ENCODE data around the gene TAF8.

TAF8 gene

DNA sequence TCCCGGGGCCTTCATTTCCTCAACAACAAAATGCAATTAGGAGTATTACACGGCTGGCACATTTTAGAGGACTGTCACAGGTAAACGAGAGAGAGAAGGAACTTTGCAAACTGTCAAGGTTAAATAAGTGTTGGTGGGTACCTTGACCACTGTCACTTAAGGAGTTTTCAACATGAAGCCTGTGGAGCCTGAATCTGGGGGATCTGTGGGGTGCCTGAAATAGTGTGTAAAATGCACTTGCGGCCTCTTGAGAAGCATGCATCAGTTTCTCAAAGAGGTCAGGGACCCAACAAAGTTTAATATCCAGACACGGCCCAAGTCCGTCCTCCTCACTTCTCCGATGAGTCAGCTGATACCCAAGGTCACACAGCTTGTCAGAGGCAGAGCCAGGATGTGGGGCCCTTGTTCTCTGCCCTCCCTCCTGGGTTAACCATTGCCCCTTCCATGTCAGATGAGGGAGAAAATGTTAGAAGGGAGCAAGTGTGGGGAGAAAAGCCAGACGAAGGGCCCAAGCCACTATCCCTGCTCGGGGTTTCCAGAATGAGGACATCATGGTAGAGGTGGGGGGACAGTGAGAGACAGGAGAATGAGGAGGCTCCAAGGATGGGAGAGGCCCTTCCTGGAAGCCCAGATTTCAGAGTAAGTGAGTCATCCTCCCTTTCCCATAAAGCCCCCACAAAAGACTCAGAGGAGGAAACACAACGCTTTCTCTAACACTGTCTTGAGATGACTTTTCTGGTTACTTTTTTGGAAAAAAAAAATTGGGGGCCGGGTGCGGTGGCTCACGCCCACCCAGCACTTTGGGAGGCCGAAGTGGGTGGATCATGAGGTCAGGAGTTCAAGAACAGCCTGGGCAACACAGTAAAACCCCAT, 49.9 kb downstream of the TAF8 start:
- no peak for DNase-seq

DNA sequence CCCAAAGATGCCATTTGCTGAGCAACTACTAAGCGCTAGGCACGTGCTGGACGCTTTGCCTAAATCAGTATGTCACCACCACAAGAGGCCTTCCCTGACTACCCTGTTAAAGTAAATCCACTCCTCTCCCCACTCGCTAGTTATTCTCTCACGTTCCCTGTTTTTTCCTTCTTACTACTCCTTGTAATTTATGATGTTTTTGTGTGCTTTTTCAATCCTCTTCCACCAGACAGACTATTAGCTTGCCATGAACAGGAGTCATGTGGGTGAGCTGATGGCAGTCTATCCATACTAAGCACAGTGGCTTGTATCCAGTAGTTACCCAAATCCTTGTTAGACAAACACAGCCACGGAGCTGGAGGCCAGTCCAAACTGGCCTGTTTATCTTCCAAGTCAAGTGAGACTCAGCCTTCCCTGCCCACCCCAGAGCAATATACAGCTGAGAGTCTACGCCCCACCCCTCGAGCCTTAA, 50.9 kb downstream of the TAF8 start:
- no peak for DNase-seq

DNA sequence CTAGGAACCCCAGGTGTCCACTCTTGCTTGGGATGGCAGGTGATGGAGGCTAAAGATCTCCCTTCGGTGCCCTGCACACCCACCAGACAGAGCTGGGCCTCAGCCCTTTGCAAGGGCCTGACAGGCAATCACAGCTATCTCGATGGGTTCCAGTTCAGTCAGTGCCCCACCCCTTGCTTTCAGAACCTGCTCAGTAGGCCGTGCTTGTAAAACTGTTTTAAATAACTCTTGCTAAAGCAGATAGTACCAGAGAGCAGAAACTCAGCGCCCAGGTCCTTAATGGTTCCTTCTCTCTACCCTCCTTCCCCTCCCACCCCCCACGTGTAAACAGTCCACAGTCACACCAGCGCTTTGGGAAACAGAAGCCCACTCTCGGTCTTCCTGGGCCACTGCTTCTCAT, 52.9 kb downstream of the TAF8 start:
- DNase-seq: no peak

DNA sequence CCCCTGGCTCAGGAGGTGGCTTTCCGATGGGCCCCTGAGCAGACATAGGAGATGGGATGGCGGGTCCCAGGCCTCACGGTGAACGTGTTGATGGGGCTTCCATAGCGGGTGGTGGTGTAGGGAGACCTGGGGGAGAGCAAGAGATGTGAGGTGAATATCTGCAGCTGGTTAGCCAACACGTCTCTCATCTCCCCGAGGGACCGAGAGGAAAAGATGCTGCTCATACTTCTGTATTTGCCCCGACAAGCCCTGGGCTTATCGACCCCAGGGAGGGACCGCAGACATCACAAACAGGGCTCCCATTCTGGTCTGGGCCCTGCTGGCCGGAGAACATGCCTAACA, 53.4 kb downstream of the TAF8 start:
- DNase-seq: no peak

DNA sequence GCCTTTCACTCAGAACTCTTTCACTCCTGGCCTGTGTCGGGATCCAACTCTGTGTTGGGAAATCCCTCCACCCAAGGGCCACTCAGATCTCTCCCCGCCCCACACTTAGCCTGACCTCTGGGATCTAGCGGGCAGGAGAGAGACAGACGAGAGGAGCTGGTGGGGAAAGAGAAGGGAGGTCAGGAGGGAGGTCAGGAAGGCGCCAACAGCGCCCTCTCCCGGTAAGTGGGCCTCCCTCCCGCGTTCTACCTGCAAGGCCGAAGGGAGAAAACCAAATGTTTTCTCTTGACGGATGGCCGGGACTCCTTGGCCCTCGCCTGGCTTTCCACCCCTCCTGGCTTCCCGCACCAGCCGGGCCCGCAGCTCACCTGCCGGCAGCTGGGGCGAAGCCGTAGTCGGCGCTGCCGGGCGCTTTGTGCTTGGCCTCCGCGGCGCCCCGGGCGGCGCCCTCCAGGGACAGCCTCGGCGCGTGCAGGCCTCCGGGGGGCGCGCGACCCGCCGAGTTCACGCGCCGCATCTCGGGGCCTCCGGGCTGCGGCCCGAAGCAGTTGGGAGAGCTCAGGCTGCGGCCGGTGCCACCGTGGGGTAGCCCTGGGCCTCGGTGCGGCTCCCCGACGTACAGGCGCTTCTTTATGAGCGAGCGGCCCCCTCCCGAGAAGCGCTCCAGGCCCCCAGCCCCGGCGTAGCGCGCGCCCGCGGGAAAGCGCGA, 53.9 kb downstream of the TAF8 start:
- DNase-seq: peak; percentile 72

DNA sequence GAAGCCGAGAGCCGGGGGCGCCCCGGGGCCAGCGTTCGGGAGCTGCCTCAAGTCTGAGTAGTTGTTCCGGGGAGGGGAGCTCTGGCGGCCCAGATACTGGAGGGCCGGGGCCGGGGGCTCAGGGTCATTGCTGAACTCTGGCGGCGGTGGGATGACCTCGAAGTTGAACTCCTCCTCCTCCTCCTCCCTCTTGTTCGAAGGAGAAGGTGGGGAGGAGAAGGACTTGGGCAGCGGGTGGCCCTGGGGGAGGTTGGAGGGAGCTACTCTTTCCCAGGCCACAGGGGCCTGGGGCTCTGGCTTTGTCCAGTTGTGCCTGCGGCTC, 54.4 kb downstream of the TAF8 start:
- no peak for DNase-seq

DNA sequence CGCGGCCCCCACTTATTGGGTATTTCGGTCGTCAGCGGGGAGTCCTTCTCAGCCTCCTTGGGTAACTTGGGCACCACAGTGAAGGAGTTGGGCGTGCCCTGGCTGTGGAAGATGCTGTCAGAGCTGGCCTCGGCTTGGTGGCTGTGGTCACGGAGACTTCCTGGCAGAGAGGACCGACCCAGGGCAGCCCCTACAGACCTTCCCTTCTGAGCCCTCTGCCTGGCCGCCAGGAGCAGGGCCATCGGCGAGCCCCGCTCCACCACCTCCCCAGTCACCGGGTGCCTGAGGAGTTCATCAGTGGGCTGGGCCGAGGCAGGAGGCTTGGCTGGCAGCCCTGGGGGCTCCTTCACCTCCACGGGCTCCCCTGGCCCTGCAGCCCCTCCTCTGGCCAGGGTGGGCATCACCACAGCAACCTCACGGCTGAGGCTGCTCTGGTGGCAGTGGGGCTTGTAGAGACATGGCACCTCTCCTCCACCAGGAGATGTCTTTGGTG, 54.9 kb downstream of the TAF8 start:
- DNase-seq: no peak

DNA sequence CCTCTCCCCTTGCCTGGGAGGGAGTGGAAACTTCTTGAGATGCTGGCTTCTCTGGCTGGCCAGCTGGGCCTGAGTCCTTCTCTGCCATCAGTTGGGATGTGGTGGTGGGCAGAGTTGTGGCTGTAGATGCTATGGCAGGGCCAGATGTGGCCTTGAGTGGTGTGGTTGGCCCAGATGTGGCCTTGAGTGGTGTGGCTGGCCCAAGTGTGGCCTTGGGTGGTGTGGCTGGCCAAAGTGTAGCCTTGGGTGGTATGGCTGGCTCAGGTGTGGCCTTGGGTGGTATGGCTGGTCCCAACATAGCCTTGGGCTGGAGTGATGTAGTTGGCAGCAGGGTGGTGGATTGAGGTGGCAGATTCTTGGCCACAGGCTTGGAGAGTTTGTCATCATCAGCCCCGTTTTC, 55.4 kb downstream of the TAF8 start:
- DNase-seq: no peak

DNA sequence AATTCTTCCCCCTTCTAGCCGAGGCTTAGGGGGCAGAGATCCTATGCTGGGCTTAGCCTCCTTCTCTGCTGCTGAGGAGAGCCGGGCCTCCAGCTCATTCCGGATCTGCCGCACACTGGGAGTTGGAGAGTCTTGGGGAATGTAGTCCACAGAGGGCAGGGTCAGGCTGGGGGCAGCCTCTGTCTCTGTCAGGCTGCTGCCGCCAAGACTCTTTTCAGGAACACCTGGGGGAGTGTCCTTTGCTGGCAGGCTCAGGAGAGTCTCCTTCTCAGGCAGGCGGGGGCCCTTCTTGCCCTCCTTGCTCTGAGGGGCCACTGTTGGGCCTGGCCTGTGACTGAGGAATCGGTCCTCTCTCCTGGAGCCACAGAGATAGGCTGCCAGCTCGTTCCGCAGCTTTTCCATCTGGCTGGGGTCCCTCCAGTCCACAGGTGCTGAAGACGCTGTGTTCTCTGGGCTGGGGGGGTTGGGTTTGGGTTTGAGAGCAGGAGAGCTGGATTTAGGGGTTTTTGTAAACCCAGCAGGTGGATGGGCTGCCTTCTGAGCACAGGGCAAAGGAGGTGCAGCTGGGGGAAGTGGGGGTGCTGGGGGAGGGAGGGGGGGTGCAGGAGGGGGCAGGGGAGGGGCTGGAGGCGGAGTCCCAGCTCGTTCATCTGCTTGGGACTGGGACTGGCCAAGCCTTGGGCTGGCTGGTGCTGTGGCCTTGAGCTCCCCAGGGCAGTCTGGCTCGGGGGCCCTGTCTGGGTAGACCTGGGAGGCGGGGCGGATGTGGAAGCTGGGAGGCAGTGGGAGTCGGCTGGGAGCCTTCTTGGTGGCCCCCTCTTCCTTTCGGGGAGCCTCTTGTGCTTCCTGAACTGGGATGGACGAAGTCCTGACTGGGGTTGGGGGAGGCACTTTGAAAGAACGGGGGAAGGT, 56.0 kb downstream of the TAF8 start:
- DNase-seq: no peak

DNA sequence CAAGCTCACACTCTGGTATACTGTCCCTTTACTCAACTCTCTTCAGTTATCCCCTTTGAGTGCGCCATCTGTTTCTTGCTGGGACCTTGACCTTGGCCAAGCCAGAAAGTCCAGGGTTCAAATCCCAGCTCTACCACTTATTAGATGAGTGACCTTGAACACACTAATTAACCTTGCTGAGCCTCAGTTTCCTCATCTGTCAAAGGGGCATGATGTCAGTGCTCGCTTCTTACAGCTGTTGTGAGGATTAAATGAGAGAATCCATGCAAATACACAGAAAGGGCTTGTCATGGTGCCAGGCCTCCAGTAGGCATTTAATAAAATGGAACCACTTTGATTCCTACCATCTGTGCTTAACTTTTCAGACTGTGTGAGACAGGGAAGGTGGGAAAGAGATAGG, 57.7 kb downstream of the TAF8 start:
- DNase-seq: no peak

DNA sequence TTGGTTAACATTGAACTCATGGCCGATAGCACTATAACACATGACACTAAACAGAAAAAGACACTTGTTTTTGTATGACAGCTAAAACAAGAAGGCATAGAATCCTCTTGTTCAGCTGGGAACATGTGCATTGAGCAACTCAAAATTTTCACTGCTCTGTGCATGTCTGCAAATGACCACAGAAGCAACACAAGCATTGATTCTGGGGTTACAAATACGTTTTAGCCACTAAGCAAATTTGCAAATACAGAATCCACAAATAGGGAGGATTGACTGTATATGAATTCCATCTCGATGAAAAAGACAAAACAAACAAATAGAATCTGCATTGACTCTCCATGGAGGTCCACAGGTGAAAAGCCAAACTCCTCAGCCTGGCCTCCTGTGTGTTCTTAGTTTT, 60.4 kb downstream of the TAF8 start:
- no peak for DNase-seq

DNA sequence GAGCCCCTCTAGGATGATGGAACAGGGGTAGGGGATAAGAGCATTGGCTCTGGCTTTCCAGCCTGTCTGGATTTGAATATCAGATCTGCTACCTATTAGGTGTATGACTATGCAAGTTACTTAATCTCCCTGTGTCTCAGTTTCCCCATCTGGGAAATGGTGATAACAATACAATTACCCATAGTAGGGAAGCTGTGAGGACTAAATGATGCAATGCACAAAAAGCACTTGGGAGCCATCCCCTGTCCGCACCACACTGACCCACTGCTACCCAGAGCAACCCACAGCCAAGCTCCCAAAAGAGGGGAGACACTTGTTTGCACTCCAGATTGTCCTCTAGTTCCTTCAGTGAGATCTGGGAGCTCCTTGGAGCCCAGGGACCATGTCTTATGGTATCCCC, 62.0 kb downstream of the TAF8 start:
- DNase-seq: no peak

DNA sequence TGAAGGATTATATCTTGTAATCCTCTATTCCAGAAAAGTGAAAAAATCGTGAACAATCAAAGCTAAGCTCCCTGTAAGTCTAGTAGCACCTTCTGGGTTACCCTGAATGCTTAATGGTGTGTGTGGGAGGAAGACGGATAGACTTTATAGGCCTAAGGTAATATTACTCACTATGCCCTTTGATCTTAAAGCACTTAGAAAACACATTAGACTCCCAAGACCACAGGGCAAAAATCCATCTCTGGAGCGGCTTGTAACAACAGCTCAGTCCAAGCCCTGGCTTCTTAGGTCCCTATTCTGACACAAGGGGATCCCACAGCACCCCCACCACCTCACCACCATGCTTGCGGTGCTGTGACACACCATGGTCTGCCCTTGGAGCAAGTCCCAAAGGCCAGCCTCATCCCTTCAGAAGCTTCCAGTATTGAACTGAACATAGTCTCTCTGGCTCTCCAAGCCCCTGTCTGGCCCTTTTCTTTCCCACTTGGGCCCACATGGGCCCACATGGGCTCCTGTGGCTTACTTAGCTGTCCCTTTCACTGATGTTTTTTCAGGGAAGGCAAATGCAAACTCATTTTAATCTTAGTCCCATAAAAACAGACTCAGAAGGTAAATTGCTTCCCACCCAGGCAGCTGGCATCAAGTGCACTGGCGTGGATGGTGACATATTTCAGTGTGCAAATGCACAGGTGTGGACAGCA, 63.8 kb downstream of the TAF8 start:
- no peak for DNase-seq

DNA sequence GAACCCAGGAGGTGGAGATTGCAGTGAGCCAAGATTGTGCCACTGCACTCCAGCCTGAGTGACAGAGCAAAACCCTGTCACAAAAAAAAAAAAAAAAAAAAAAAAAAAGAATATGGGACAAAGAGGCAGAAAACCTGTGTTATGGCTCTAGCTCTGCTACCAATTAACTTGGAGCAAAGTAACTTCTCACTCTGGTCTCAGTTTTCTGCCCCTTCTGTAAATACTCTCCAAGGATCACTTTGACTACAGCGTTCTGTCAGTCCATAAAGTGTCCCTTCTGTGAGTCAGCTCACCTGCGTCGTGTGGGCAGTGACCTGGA, 67.5 kb downstream of the TAF8 start:
- no peak for DNase-seq

DNA sequence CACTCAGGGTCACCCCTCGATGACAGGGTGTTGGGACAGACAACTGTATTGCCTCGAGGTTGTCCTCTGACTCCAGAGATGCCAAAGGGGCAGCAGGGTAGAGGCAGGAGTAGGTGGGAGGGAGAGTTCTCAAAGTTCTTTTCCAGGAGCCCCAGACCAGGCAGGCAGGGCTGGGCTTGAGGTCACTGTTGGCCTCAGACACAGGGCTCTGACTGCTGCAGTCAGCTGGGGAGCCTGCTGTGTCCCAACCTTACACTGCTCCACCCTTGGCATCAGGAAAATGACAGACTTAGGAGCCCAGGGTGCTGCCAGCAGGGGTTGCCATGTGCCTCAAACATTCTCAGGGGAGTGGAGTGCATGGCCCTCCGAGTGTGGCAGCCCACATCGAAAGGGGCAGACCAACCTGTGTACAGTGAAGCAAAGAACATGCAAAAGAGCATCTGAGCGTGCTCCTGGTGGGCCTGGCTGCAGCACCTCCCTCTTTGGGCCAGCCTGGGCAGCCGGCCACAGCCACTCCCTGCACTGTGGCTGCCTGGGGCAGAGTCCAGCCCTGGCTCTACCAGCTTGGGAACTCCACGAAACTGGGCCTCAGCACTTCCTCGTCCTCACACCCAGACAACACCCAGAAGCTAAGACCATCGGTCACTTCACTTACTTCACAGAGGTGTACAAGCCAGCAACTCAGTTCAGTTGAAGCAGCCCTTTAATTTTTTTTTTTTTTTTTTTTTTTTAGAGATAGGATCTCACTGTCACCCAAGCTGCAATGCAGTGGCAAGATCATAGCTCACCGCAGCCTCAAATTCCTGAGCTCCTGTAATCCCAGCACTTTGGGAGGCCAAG, 68.1 kb downstream of the TAF8 start:
- no peak for DNase-seq

DNA sequence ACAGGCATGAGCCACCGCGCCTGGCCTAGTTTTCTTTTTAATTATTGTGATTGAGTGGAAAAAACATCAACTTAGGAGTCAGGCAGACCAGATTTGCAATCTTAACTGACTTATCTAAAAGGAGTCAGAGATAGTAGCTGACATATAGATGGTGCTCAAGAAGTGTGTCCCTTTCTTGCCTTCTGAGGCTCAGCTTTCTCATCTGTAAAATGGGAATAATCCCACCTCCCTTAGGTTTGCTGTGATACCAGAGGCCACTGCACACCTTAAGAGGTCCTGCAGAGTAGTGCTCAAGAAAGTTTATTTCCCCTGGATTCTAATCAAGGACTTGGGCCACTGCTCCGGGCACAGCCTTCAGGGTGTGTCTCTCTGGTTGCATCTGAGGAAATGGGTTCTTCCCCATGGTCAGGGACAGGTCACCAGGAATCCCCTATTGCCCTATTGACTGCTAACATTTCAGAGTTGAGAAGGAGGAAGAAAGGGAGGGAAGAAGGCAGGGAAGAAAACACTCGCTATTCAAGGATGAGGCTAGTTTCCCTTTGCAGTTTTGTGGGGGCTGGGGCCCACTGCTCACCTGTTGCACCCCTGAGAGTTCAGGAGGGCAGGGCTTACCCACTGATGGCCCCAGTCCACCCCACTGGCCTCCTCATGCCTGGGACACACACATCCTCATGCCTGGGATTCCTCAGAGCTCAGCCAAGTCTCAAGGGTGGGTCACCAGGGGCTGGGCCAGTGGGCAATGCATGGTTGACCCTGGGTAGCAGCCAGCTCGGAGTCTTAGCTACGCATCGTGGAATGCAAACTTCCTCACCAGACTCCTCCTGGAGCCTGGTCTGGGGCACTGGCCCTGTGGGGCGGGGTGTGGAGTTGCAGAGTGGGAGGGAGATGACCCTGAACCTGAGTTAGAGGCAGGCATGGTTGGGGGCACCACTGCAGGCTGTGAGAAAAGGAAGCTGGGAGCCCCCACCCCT, 70.9 kb downstream of the TAF8 start:
- DNase-seq: no peak

DNA sequence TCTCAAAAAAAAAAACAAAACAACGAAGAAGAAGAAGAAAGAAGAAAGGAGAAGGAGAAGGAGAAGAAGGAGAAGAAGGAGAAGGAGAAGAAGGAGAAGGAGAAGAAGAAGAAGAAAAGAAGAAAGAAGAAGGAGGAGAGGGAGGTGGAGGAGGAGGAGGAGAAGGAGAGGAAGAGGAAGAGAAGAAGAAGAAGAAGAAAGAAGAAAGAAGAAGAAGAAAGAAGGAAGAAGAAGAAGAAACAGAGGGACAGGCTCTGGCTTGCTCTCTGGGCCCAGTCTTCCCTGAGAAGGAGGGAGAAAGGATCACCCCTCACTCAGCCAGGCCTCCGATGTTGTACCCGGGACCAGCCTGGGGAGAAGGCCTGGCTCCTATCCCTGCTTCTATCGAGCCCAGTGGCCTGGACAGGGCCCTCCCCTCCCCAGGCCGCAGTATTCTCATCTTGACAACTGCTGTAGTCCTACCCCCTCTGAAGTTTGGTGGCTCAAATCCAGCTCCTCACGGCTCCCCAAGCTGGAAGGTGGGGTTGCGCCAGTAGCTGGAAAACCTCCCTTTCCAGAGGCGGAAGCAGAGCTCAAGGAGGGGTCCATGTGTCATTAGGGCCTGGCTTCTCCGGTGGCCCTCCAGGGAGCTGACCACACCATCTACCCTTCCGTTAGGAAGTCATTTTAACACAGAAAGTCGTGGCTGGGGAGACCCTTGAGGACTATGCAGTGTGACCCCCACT, 73.2 kb downstream of the TAF8 start:
- DNase-seq: no peak

DNA sequence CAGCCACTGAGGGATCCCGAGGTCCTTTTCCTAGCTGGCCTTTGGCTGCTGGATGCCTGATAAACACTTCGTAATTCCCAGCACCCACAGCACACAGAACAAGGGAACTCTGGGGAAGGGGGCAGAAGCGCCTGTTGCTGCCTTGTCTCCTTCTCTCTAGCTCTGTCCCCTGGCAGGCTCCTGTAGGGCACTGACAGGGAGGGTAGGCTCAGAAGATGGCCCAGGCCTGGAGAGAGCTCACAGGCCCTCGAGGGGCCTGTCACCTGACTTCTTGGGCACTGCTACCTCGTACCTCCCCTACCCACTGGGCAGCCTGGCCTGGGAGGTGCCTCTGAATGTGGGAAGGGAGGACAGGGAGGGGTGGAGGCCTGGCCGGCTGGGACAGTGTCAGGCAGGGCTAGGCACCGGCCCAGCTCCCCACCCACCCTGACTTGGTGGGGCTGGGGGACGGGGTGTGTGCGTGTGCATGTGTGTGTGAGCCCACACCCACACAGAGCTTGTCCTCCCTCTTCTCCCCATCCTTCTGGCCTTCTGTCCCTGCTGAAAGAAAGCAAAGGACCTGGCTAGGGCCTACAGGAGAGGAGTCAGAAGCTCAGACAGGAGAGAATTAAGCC, 74.0 kb downstream of the TAF8 start:
- no peak for DNase-seq

DNA sequence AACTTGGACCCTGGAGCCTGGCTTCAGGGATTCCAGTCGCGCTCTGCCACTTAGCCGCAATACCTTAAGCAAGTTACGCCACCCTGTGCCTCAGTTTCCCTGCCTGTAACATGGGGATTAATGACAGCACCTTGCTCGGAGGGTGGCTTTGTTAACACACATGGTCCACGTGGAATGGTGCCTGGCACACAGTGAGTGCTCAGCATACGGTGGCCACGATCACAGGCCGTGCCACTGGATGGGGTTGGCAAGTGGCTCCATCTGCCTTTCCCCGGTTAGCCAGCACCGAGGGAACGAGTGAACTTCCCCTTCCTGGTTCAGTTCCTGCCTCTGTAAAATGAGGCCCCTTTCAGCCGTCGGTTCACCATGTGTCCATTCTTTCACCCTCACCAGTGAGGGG, 74.9 kb downstream of the TAF8 start:
- DNase-seq: no peak

DNA sequence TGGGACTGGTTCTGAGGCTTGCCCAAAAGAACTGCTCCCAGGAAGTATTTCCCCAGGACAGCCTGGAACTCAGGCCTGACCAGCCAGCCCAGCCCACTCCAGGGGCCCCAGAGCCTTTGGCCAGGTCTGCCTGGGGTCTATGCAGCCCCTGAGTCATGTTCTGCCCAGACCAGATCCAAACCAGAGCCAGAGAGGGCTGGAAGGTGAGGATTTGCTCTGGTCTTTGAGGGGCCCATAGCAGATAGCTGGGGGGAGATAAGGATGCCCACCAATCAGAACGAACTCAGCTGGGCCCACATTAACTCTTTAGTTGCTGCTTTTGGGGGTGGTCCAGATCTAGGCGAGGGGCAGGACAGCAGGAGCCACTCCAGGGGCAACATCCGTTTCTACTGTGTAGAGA, 75.3 kb downstream of the TAF8 start:
- no peak for DNase-seq

Data from CD4-positive, alpha-beta T cell treated with Interleukin-21 for 1 hour (primary cell).